Spleen (tissue), 11 donors: ENCODE measurements around the gene PIKFYVE. TPM values are rescaled to one million over a fixed set of nuclear protein-coding genes. Genes with fewer than 3 reads are reported as not detected.

Experiments used
- DNase-seq: peaks from one replicate; pipeline ENCODE4 v3.0.0-alpha.2; 2020
- H3K27ac ChIP-seq, 8 donors: fragments of 200-600 bp; sonication (generic) in 7 of 8; 1 replicate in 4 of 8; 2 replicates in 4 of 8; pipeline versions ENCODE4 v1.5.0 to v1.8.0; 2016 to 2021; ENCODE audit warnings: inconsistent platforms in 4 of 8, mild to moderate bottlenecking in 4 of 8, moderate library complexity in 1 of 8
- H3K27me3 ChIP-seq, 7 donors: fragments of 200-600 bp; sonication (generic) in 6 of 7; replicated peaks in 1 of 7; 1 replicate in 4 of 7; 2 replicates in 3 of 7; pipeline versions ENCODE4 v1.5.0 to v1.8.0; 2016 to 2021; ENCODE audit warnings: inconsistent platforms in 3 of 7, mild to moderate bottlenecking in 1 of 7
- H3K36me3 ChIP-seq, 6 donors: fragments of 200-600 bp; sonication (generic) in 5 of 6; 1 replicate in 4 of 6; 2 replicates in 2 of 6; pipeline versions ENCODE4 v1.5.0 to v1.8.0; 2016 to 2021; ENCODE audit warnings: inconsistent platforms in 2 of 6
- H3K4me1 ChIP-seq, 6 donors: fragments of 200-600 bp; sonication (generic) in 5 of 6; 1 replicate in 3 of 6; 2 replicates in 3 of 6; pipeline versions ENCODE4 v1.5.0 to v1.8.0; 2016 to 2021; ENCODE audit warnings: inconsistent platforms in 3 of 6
- H3K4me3 ChIP-seq, 8 donors: fragments of 200-600 bp; sonication (generic) in 7 of 8; 1 replicate in 4 of 8; 2 replicates in 4 of 8; pipeline versions ENCODE4 v1.5.0 to v1.8.0; 2016 to 2021; ENCODE audit warnings: inconsistent platforms in 4 of 8, mild to moderate bottlenecking in 4 of 8, moderate library complexity in 2 of 8
- H3K9me3 ChIP-seq, 8 donors: fragments of 200-600 bp; sonication (generic) in 7 of 8; 1 replicate in 4 of 8; 2 replicates in 4 of 8; pipeline versions ENCODE4 v1.5.0 to v1.8.0; 2016 to 2021; ENCODE audit warnings: inconsistent platforms in 4 of 8
- CTCF ChIP-seq, 11 experiments: fragments of 200-600 bp in 7 of 11; fragments of 450-650 bp in 4 of 11; sonication (generic) in 4 of 11; IDR thresholded peaks in 8 of 11; conservative IDR thresholded peaks in 3 of 11; 1 replicate in 7 of 11; 2 replicates in 4 of 11; pipeline versions ENCODE4 v1.4.0 to v1.8.0; 2016 to 2021; ENCODE audit warnings: antibody characterized with exemption in 11 of 11, inconsistent platforms in 4 of 11, mild to moderate bottlenecking in 1 of 11
- POLR2A ChIP-seq, 3 donors: fragments of 450-650 bp; IDR thresholded peaks; one replicate each; pipeline ENCODE4 v1.5.1; 2017; ENCODE audit warnings: antibody characterized with exemption in 3 of 3, mild to moderate bottlenecking in 1 of 3
- POLR2AphosphoS5 ChIP-seq, 3 donors: sonication (generic); formaldehyde crosslinking; IDR thresholded peaks; one replicate each; pipeline ENCODE4 v1.5.1; 2017; ENCODE audit warnings: antibody characterized with exemption in 3 of 3
- WGBS, 5 donors: extraction: QIAGEN DNeasy Blood & Tissue Kit in 3 of 5; methylation state at CpG; one replicate each; pipeline versions ENCODE4 v1.1.5 to v1.1.7; 2013 to 2018; 5-methylcytosine and 5-hydroxymethylcytosine counted together
- intact Hi-C: fragments of 100-400 bp; cut with DNase I; formaldehyde crosslinking; loops from one replicate; pipeline ENCODE4 v1.15.0; 2023; ENCODE audit warnings: low total_unique reads
- polyA plus RNA-seq, 3 donors: library from polyadenylated mRNA; stranded (reverse); fragments of 200-250 nt; gene quantifications; one replicate each; pipeline ENCODE4 v1.2.1, GENCODE V29; 2013
- total RNA-seq, 7 donors: library from RNA; depleted of rRNA in 3 of 7; stranded (reverse); fragments of >200 nt in 3 of 7; fragmentation: NEBNext Ultra II Directional in 4 of 7; extraction: Animal tissue kit (Norgen Biotek cat#: 25700) in 4 of 7; gene quantifications; one replicate each; pipeline versions ENCODE4 v1.1.0 to v1.2.1, GENCODE V29; 2016 to 2021
- donor health status: healthy with polysubstance abuse.
- donor health status: DM: no; HTN: no; CAD: no; lungs with moderate emphysema.
- donor health status: DM: no; HTN: no; CAD: no.
- donor health status: Bipolar disorder and iron deficiency.
- donor health status: healthy.
- donor health status: DM: no; HTN: no; CAD: no.
- donor health status: DM: yes; HTN: yes; CAD: no.

Gene PIKFYVE
- total and polyA plus RNA-seq, 10 donors, result 7.3 to 68.7 (median 52.7) TPM

- no peak for TF ChIP-seq POLR2A (IDR thresholded peaks at IDR 0.05)
- no peak for TF ChIP-seq CTCF (IDR thresholded peaks at IDR 0.05 in 8 of 11, conservative IDR thresholded peaks at IDR 0.05 in 3 of 11)
- TF ChIP-seq POLR2AphosphoS5 (IDR thresholded peaks at IDR 0.05), result no peak
- Histone ChIP-seq H3K4me1 (peaks cover 0 to 6% (median 0%) of the 10 kb centered on the region in 6 donors), H3K9me3 (peaks cover 0 to 7% (median 0%) of the 10 kb centered on the region in 8 donors), H3K4me3 (no peak overlapping the region), H3K27me3 (no peaks in the 10 kb centered on the region), H3K27ac (no peak overlapping the region), H3K36me3 (no peaks in the 10 kb centered on the region)
- intact Hi-C loops, result no loop called here
- DNase-seq, result no peak
- 94 to 98% (median 96%) methylated on average over 2 of the region's 2 CpGs for WGBS, 5 donors
Observed at GRCh38 chr2:208224802-208225201, 41.3 kb upstream of the PIKFYVE start.

- peak; percentile 69 for DNase-seq
- peaks cover 0 to 6% (median 0%) of the 10 kb centered on the region in 6 donors for H3K4me1 ChIP-seq
- H3K36me3 ChIP-seq, result no peaks in the 10 kb centered on the region
- WGBS, 5 donors, result 93 to 98% (median 95%) methylated on average over 18 to 33 of the region's 33 CpGs
- intact Hi-C loops, result no loop called here
- H3K27ac ChIP-seq, result no peak overlapping the region
- peaks cover 0 to 20% (median 18%) of the 10 kb centered on the region in 8 donors for H3K9me3 ChIP-seq
- H3K27me3 ChIP-seq, result no peaks in the 10 kb centered on the region
- H3K4me3 ChIP-seq, result no peak overlapping the region
- no peak for TF ChIP-seq CTCF (IDR thresholded peaks at IDR 0.05 in 8 of 11, conservative IDR thresholded peaks at IDR 0.05 in 3 of 11)
- no peak for TF ChIP-seq POLR2A (IDR thresholded peaks at IDR 0.05)
- no peak for TF ChIP-seq POLR2AphosphoS5 (IDR thresholded peaks at IDR 0.05)
Observed at GRCh38 chr2:208227581-208228232, 38.3 kb upstream of the PIKFYVE start.

GRCh38 chr2:208228476-208228875 is 37.6 kb upstream of the PIKFYVE start:
- H3K9me3 ChIP-seq, result peaks cover 0 to 26% (median 21%) of the 10 kb centered on the region in 8 donors
- no peak for DNase-seq
- 15 to 38% (median 31%) methylated on average over 1 of the region's 1 CpG for WGBS, 5 donors
- no peaks in the 10 kb centered on the region for H3K36me3 ChIP-seq
- peaks cover 0 to 6% (median 0%) of the 10 kb centered on the region in 6 donors for H3K4me1 ChIP-seq
- H3K27ac ChIP-seq, result no peak overlapping the region
- H3K4me3 ChIP-seq, result no peak overlapping the region
- intact Hi-C loops, result no loop called here
- TF ChIP-seq POLR2A (IDR thresholded peaks at IDR 0.05), result no peak
- no peak for TF ChIP-seq CTCF (IDR thresholded peaks at IDR 0.05 in 8 of 11, conservative IDR thresholded peaks at IDR 0.05 in 3 of 11)
- TF ChIP-seq POLR2AphosphoS5 (IDR thresholded peaks at IDR 0.05), result no peak
- H3K27me3 ChIP-seq, result no peaks in the 10 kb centered on the region

GRCh38 chr2:208234786-208235185 is 31.3 kb upstream of the PIKFYVE start:
- TF ChIP-seq CTCF (IDR thresholded peaks at IDR 0.05 in 8 of 11, conservative IDR thresholded peaks at IDR 0.05 in 3 of 11) (no peak), POLR2AphosphoS5 (IDR thresholded peaks at IDR 0.05) (no peak), POLR2A (IDR thresholded peaks at IDR 0.05) (no peak)
- no peak for DNase-seq
- Histone ChIP-seq H3K9me3 (peaks cover 0 to 26% (median 21%) of the 10 kb centered on the region in 8 donors), H3K4me3 (no peak overlapping the region), H3K27me3 (no peaks in the 10 kb centered on the region), H3K4me1 (no peaks in the 10 kb centered on the region), H3K27ac (no peak overlapping the region), H3K36me3 (peaks cover 0 to 49% (median 39%) of the 10 kb centered on the region in 6 donors)
- 92 to 100% (median 100%) methylated on average over 1 of the region's 1 CpG for WGBS, 5 donors
- intact Hi-C loops, result no loop called here
